GM19193 (cell line): ENCODE measurements around the gene POLK.
A peak's percentile ranks its signal among the peaks of the same experiment; 100 is the strongest.

Source experiments
- POLR2A ChIP-seq: IDR thresholded peaks from 4 replicates; pipeline ENCODE4 v1.6.1; 2011; ENCODE audit not compliant: insufficient read depth, insufficient read length; ENCODE audit errors: extremely low read depth

POLK gene

GRCh38 chr5:75511435-75512382 lies at the start of gene POLK, which contains the start of gene CERT1:
POLK (plus strand) TSS chr5:75511891.
CERT1 (minus strand) TSS chr5:75511629; CDS start chr5:75511207, 422 bp downstream.
- TF ChIP-seq POLR2A, result peak; percentile 78

GRCh38 chr5:75463726-75464125 lies 48.0 kb upstream of the POLK start:
- no peak for TF ChIP-seq POLR2A

GRCh38 chr5:75465480-75465879 lies 46.2 kb upstream of the POLK start:
- no peak for TF ChIP-seq POLR2A

GRCh38 chr5:75466006-75466716 lies 45.5 kb upstream of the POLK start:
- TF ChIP-seq POLR2A, result no peak

- no peak for TF ChIP-seq POLR2A
These were observed 43.1 kb upstream of the POLK start for GRCh38 chr5:75468593-75468992.

- no peak for TF ChIP-seq POLR2A
These were observed 42.7 kb upstream of the POLK start for GRCh38 chr5:75469017-75469416.

- no peak for TF ChIP-seq POLR2A
These were observed 40.5 kb upstream of the POLK start for GRCh38 chr5:75471193-75471592.

GRCh38 chr5:75472973-75473372 lies 38.7 kb upstream of the POLK start:
- no peak for TF ChIP-seq POLR2A

- no peak for TF ChIP-seq POLR2A
These were observed 38.2 kb upstream of the POLK start for GRCh38 chr5:75473463-75473862.

GRCh38 chr5:75475364-75475763 lies 36.3 kb upstream of the POLK start:
- no peak for TF ChIP-seq POLR2A

- no peak for TF ChIP-seq POLR2A
These were observed 30.7 kb upstream of the POLK start for GRCh38 chr5:75481024-75481423.

- TF ChIP-seq POLR2A, result no peak
These were observed 29.2 kb upstream of the POLK start for GRCh38 chr5:75482482-75482881.

GRCh38 chr5:75484605-75485004 lies 27.1 kb upstream of the POLK start:
- no peak for TF ChIP-seq POLR2A

GRCh38 chr5:75491621-75492020 lies 20.1 kb upstream of the POLK start:
- TF ChIP-seq POLR2A, result no peak

GRCh38 chr5:75496026-75496425 lies 15.7 kb upstream of the POLK start:
- TF ChIP-seq POLR2A, result no peak
